Measurements from ENCODE around the gene ADCY10.
"Not testable (repeated sequence)": the region's sequence is repeated elsewhere in the genome, so short reads cannot be mapped to it uniquely, and the experiment has no call there.

ADCY10 gene

DNA sequence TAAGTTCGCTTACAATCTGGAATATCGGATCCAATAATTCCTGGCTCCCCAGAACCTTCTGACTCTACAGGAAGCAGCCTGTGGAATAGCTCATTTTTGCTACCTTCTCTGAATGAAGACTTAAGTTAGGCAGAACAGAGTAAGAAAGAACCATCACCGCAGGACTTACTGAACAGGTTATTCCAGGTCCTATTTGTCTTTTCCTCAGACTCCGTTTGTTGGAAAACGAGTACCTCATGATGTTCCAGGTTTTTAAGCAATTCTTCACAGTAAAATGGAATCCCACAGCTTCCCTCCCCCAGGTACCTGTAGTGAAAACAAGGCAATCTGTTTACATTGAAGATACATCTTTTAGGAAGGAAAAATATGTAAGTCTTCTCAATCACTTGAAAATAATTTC lies 59.8 kb downstream of the ADCY10 start:
- no peak for DNase-seq (ENCODE audit: low read depth)

DNA sequence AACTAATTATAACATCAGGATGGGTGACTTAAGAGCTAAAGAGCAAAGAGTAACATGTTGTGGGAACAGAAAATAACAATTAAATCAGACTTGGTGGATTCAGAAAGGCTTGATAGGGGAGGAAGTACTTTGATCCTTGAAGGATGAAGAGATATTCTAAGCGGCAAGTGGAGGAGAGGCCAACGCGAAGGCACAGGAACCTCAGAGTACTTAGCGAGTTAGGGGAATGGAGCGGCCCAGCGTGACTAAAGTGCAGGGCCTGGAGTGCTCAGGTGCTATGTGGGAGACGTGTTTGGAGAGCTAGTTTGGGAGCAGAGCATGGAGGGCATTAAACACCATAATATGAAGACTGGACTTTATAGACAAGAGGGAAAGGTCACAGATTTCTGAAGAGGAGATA lies 64.3 kb downstream of the ADCY10 start:
- DNase-seq (ENCODE audit: low read depth), result no peak

DNA sequence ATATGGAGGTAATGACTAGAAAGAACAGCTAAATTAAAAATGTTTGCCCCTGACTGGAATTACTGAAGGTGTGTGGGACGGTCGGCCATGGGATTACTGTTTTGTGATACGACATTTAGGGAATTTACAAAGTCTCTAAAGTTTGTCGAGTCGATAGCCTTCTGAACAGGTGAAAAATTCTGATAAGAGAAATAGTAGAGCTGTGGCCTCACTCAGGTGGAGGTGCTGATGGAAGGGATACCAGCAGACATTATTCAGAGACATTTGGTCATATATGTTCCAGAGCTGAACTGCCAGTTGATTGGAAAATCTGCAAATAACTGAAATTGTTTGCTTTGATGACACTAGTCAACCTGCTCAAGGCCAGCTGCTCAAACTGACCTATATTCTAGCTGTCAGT lies 71.1 kb downstream of the ADCY10 start:
- DNase-seq (ENCODE audit: low read depth), result no peak

DNA sequence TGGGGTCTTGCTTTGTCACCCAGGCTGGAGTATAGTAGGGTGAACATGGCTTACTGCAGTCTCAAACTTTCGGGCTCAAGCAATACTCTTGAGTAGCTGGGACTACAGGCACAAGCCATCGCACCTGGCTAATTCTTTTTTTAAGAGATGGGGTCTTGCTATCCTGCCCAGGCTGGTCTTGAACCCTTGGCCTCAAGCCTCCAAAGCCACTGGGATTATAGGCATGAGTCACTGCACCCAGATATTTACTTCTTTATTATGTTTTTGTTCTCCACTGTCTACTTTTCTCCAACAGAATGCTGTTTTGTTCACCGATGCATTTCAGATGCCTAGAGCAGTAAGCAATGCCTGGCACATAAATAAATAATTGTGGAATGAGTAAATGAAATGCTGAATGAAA lies 72.4 kb downstream of the ADCY10 start:
- no peak for DNase-seq (ENCODE audit: low read depth)

DNA sequence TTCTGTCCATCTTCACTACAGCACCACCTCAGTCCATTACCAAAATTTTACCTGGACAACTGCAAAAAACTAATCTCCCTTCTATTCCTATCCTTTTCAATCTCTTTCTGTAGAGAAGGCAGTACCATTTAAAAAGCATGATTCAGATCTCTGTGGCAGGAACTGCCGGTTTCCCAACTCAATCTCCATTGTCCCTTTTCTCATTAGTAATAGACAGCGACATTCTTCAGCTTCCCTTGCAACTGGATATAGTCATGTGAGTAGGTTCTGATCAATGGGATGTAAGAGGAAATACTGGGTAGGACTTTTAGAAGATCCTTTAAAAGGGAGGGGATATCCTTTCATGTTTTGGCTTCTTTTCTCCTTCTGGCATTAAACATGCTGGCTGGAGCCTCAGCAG lies 74.9 kb downstream of the ADCY10 start:
- no peak for DNase-seq (ENCODE audit: low read depth)

DNA sequence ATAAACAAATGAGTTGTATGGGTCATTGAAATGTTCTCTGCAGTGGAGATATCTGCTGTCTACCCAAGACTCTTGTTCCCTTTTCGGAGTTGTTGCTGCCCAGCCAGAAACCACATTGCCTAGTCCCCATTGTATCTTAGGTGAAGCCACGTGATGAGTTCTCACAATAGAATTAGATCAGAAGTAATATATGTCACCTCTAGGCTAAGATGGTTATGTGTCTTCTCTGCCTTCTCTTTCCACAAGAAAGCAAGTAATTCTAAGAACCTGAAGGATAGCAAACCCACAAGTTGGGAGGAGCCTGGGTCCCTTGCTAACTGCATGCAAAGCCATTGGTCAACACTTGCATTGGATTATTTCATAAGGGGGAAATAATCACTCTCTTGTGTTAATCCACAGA lies 76.6 kb downstream of the ADCY10 start:
- no peak for DNase-seq (ENCODE audit: low read depth)

DNA sequence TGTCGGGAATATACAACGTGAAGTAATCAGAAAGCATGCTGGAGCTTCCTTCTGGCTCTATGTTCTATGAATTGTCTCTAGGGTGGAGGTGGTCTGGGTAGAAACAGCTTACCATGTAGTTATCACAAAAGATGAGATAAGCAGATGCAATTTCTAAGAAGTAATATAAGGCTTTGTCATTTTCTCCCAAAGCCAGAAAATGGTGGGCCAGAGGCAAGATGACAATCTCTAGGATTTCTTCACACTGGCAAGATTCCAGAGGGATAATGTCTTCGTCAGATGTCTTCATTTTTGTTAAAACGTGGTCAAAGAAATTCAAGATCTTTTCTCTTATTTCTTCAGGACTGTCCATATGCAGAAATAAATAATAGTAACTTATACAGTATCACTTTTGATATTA lies 77.7 kb downstream of the ADCY10 start:
- DNase-seq (ENCODE audit: low read depth), result no peak

DNA sequence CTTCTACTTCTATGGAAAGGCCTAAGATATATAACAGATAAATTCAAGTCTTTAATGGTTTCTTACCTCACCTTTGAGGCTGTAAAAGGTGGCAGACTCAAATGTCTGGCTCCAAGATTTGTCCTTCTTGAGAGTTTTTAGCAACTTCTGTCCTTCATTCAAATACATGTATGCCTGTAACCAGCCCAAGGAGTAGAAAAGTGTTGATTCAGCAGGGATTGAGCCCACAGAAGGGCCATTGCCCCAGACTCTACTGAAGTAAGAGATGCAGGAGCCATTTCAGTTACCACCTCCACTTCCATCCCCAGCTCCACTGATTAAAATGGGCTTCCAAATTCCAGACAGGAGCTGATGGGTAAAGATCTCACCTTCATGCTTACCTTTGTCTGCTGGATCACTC lies 80.0 kb downstream of the ADCY10 start:
- no peak for DNase-seq (ENCODE audit: low read depth)

DNA sequence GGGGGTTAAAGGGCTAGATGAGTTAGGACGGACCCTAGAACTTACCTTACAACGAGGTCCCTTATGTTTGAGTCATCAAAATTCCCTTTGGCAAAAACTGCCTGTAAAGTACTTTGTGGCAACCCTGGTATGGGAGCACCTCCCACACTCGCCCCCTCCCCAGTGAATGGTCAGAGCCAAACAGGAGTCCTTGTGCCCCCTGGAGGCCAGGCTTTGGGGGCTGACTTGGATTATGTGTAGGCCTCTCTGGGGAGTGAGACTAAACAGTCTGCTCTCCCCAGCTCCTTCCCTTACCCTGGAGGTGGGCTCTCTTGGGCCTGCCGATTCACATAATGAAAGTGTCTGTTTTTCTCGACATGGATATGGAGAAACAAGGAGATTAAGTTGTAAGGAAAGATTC lies 81.2 kb downstream of the ADCY10 start:
- no peak for DNase-seq (ENCODE audit: low read depth)

DNA sequence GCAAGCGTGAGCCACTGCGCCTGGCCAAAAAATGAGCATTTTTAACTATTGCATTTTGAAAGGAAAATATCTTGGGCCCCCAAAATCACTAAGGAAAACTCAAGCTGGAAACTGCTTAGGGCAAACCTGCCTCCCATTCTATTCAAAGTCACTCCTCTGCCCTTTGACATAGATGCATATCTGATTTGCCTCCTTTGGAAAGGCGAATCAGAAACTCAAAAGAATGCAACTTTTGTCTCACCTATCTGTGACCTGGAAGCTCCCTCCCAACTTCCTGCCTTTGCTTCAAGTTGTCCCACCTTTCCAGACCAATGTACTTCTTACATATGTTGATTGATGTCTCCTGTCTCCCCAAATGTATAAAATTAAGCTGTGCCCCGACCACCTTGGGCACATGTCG lies 83.3 kb downstream of the ADCY10 start:
- not testable (repeated sequence) for DNase-seq (ENCODE audit: low read depth)

DNA sequence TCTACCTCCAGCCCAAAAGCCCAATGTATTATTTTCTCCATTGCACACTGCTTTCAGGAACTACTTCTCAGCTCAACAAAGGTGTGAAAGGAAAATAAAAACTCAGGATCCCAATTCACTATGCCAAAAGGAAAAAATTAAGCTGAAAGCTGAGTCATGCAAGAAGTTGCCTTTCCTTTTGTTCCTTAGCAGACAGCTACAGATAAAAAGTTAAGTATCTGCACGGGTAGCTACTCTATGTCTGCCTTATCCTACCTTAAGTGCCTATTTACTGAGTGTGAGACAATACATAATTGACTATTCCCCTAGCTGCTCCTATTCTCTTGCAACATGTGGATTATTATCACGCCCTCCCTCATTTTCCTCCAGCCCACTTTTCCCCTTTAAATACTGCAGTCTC lies 84.1 kb downstream of the ADCY10 start:
- DNase-seq (ENCODE audit: low read depth), result no peak

DNA sequence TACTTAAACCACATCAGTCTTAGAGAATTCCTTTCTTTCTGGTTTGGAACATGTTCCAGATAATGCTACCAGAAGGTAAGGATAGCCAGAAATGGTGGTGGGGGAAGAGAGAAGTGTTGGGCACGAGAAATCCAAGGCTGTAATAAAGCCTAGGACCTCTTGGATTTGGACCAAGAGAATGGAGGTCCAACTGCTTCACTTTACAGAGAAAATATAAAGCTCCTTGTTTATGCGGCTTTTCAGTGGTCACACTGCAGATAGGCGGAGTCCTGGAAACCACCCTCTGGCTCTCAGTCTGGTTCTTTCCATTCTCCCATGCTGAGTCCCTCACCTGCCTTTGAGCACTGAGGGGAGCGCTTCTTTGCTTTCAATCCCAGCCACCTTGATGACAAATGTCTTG lies 87.8 kb downstream of the ADCY10 start:
- DNase-seq (ENCODE audit: low read depth), result no peak

DNA sequence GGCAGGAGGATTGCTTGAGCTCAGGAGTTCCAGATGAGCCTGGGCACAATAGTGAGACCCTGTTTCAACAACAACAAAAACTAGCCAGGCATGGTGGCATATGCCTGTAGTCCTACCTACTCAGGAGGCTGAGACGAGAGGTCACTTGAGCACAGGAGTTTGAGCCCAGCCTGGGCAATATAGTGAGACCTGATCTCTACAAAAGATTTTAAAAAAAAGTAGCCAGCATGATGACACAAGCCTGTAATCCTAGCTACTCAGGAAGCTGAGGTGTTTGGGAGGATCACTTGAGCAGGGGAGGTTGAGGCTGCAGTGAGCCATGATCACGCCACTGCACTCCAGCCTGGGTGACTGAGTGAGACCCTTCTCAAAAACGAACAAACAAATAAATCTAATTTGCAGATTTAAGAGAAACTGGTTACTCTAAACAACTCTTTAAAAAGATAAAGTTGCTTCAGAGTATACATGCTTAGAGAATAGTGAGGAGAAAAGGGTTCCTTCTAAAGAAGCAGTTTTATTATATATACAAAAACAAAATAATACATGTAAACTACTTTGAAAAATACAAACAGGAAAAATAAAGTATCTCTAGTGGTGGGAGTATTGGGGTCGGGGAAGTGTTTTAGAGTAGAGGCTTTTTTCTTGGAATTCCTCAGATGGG lies 88.4 kb downstream of the ADCY10 start:
- no peak for DNase-seq (ENCODE audit: low read depth)

DNA sequence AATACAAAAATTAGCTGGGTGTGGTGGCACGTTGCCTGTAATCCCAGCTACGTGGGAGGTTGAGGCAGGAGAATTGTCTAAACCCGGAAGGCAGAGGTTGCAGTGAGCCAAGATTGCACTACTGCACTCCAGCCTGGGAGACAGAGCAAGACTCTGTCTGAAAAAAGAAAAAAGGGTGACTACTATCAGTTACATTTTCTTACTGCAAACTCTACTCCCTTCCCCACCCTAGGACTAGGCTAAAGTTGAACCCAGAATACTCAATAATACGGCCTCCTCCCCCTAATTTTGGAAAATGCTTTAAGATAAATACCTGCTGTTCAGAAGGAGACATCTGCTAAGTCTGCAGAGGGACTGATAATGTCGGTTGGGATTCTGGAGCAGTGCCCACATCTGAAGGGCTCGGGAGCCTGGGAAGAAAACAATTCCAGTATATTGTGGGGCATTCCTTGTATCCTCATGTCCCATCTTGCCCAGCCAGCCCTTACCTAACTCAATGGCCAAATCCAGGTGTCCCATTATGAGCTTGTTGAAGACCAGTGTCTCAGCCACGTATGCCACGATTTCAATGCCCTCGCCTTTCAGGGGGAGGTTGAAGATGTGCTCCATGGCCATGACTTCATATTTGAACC lies 89.7 kb downstream of the ADCY10 start:
- no peak for DNase-seq (ENCODE audit: low read depth)

DNA sequence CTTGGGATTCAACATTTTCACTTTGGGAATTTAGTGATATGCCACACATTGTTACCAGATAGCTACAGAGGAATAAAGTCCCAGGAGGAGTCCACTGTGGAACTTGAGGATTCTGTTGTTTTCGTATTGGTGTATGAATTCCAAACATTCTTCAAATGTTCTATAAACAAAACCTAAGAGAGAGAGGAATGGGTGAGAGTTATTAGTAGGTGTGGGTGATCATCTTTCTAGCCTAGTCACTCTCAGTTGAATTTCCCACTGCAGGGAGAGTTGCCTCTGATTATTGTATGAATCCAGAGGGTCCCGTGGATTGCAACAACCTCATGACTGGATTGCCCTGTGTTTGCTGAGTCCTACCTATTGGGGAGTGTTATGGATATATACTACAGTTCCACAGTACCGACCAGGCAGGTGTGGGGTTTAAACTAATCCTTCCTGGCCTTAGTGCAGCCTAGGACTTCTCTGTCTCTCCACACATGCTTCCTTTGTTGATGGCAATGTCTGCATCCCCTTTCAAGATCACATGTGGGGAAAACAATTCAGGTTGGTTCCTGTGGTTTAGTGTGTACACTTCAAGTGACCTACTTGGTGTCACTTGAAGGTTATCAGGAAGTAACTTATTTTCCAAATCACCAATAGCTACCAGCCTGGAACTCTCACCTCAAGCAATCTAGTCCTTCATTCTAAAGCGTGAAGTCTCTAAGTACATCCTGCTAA lies 91.8 kb downstream of the ADCY10 start:
- no peak for DNase-seq (ENCODE audit: low read depth)

DNA sequence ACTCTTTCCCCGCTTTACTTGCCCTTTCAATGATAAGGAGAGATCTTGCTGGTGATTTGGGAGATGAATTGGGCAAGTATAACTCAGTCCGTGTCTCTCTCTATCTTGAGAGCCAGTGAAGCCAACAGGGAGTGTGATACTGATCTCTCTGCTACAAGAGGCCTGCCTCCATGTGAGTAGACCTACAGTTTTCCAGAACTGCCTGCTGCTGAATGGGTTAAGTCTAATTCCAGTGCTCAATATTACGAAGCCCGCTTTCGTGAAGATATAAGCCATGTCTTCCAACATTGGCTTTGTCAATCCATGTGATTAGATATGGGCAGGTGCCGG lies 92.6 kb downstream of the ADCY10 start:
- no peak for DNase-seq (ENCODE audit: low read depth)

DNA sequence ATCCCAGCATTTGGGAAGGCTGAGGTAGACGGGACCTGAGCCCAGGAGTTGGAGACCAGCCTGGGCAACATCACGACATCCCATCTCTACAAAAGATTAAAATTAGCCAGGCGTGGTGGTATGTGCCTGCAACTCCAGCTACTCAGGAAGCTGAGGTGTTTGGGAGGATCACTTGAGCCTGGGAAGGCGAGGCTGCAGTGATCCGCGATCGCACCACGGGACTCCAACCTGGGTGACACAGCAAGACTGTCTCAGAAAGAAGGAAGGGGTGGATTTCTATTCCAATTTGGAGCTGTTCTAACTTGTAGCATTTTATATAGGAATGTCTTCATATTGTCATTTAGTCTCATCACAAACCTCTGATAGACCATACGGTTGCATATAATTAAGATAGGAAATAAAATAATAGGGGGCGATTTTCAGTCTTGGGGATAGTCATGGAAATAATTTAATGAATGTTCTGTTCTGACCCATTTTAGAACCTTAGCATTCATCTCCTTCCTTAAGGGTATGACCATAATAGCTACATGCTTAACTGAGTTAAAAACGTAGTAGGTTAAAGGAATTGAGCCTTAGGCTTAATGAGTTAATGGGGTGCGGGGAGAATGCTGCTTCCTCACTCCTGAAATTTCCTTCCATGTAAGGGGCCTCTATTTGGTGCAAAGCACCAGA lies 93.1 kb downstream of the ADCY10 start:
- no peak for DNase-seq (ENCODE audit: low read depth)

DNA sequence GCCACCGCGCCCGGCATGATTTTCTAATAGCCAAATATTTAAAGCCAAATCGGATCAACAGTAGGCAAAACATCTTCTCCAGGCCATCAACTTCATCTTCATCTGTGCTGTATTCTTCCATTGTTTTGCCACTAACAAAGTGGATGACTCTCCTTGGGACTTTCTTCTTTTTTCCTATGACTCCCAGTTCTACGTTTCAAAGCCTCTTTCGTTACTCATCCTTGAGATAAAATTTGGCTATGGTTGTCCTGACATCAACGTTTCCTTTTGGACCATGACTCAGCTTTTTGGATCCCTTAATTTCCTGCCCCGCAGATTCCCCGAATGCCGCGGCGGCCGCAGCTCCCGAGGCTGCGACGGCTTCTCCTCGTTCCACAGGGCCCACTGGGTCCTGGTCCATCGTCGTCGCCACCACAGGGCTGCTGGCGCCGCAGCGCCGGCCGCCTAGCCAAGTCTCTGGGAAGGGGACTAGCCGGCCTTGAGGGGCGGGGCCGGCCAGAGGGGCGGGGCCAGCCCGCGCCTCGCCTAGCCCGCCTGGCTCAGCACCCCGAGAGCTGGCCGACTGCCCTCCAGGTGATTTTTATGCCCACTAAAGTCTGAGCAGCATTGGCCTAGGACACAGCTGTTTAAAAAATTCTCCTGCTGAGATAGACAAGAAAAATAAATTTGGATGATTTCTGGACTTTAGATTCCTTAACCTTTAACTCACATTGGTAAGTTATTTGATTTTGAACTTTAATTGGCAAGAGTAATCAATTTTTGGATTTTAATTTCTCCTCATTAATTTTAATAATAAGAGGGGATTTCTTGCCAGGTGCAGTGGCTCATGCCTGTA lies 93.9 kb downstream of the ADCY10 start:
- no peak for DNase-seq (ENCODE audit: low read depth)

DNA sequence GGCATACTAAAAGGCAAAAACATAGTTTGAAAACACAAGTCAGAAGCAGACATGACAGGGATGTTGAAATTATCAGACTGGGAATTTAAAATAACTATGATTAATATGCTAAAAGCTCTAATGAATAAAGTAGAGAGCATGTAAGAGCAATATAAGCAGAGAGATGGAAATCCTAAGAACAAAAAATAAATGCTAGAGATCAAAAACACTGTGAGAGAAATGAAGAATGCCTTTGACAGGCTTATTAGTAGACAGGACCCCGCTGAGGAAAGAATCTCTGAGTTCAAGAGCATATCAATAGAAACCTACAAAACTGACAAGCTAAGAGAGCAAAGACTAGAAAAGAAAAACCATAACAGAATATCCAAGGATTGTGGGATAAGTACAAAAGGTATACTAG lies 98.3 kb downstream of the ADCY10 start:
- no peak for DNase-seq (ENCODE audit: low read depth)

DNA sequence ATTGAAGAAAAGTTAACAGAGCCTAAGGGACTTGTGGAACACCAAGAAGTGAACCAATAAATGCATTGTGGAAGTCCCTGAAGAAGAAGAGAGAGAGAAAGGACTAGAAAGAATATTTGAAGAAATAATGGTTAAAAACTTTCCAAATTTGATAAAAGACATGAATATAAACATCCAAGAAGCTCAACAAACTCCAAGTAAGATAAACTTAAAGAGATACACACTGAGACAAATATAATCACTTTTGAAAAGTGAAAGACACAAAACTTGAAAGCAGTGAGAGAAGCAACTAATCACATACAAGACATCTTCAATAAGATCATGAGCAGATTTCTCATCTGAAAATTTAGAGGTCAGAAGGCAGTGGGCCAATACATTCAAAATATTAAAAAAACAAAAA lies 101.0 kb downstream of the ADCY10 start:
- no peak for DNase-seq (ENCODE audit: low read depth)

DNA sequence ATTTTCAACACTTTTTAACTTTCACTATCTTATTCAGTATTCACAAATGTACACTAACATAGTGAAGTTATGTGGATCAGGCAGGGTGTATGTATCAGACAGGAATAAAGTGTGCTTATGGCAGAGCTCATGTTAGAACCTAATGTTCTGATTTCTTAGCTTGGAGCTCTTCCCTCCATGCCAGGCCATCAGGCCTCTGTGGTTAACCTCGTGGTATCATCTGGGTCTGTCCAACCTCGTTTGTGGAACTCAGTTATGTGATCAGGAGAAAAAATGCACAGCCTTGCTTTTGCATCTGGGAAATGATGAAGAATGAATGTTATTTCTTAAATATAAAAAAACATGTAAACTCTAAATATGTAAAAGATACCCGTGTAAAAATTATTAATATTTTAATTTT lies 105.2 kb downstream of the ADCY10 start:
- no peak for DNase-seq (ENCODE audit: low read depth)

DNA sequence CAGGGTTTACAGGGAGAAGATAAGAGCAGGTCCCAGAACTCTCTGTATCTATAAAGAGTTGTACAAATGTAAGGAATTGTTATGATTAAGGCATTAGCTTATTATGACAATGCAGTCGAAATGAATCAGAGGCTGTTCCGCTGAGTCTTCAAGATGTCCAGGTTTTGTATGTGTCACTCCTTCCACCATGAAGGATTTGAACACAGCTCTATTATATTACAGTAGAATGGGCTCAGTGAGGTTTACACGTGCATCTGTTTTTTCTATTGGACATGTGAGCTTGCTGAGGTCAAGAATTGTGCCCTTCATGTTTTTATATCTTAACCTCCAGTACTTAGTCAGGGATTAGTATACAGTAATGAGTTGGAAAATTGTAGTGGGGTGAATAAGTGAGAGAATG lies 105.8 kb downstream of the ADCY10 start:
- DNase-seq (ENCODE audit: low read depth), result no peak

All from activated gamma-delta T cell treated with anti-CD3 and anti-CD28 coated beads, Interleukin-2, amount 50 U/mL, for 16 hours (primary cell).